GM12874 (cell line): ENCODE measurements around the gene LRG1.

Source experiments
- TF ChIP-seq, protein P1 (sequence below): IDR thresholded peaks from 2 replicates; pipeline ENCODE4 v1.5.1; 2011; ENCODE audit warnings: low read depth, mild to moderate bottlenecking, control low read depth, low read length, moderate library complexity; ENCODE audit not compliant: insufficient read depth

LRG1 gene

DNA sequence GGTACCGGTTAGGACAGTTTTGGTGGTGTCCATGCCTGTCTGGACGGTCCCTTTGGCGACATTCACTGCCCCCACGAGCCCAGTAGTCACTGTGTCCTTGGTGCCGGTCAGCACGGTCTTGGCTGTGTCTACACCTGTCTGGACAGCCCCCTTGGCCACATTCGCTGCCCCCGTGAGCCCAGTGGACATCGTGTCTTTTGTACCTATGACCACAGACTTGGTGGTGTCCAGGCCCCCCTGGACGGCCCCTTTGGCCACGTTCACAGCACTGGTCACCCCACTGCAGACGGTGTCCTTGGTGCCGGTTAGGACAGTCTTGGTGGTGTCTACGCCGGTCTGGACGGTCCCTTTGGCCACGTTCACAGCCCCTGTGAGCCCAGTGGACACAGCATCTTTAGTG is 27.8 kb downstream of the LRG1 start:
- TF ChIP-seq, protein P1, sequence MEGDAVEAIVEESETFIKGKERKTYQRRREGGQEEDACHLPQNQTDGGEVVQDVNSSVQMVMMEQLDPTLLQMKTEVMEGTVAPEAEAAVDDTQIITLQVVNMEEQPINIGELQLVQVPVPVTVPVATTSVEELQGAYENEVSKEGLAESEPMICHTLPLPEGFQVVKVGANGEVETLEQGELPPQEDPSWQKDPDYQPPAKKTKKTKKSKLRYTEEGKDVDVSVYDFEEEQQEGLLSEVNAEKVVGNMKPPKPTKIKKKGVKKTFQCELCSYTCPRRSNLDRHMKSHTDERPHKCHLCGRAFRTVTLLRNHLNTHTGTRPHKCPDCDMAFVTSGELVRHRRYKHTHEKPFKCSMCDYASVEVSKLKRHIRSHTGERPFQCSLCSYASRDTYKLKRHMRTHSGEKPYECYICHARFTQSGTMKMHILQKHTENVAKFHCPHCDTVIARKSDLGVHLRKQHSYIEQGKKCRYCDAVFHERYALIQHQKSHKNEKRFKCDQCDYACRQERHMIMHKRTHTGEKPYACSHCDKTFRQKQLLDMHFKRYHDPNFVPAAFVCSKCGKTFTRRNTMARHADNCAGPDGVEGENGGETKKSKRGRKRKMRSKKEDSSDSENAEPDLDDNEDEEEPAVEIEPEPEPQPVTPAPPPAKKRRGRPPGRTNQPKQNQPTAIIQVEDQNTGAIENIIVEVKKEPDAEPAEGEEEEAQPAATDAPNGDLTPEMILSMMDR: no peak

DNA sequence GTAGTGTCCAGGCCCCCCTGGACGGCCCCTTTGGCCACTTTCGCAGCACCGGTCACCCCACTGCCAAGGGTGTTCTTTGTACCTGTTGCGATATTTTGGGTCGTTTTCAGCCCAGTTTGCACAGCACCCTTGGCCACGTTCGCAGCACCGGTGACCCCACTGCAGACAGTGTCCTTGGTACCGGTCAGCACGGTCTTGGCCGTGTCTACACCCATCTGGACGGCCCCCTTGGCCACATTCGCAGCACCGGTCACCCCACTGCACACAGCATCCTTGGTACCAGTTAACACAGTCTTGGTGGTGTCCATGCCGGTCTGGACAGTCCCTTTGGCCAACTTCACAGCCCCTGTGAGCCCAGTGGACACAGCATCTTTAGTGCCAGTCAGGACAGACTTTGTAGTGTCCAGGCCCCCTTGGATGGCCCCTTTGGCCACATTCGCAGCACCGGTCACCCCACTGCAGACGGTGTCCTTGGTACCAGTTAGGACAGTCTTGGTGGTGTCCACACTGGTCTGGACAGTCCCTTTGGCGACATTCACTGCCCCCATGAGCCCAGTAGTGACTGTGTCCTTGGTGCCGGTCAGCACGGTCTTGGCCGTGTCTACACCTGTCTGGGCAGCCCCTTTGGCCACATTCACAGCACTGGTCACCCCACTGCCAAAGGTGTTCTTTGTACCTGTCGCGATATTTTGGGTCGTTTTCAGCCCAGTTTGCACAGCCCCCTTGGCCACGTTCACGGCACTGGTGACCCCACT is 28.4 kb downstream of the LRG1 start:
- TF ChIP-seq, protein P1: no peak

DNA sequence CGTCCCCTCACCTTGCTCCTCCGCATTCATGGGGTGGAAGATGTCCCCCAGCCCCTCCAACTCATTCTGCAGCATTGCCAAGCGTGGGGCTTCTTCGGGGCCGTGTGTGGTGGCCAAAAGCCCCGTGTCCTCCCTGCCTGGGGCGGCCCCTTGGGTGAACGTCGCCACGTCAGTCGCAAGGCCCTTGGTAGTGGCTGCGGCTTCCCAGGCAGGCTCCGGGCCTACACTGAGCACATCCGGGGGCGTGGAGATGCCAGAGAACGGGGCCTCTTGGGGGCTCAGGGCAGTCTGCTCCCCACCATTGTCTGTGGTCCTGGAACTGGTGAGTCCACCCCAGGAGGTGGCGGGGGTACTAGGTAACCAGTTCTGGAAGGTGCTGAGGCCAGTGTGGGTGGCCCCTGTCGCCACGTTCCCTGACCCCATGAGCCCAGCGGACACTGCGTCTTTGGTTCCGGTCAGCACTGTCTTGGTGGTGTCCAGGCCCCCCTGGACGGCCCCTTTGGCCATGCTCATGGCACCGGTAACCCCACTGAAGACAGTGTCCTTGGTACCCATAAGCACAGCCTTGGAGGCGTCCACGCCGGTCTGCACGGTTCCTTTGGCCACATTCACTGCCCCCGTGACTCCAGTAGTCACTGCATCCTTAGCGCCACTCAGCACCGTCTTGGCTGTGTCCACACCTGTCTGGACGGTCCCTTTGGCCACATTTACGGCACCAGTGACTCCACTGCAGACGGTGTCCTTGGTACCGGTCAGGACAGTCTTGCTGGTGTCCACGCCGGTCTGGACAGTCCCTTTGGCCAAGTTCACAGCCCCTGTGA is 29.2 kb downstream of the LRG1 start:
- TF ChIP-seq, protein P1: no peak

DNA sequence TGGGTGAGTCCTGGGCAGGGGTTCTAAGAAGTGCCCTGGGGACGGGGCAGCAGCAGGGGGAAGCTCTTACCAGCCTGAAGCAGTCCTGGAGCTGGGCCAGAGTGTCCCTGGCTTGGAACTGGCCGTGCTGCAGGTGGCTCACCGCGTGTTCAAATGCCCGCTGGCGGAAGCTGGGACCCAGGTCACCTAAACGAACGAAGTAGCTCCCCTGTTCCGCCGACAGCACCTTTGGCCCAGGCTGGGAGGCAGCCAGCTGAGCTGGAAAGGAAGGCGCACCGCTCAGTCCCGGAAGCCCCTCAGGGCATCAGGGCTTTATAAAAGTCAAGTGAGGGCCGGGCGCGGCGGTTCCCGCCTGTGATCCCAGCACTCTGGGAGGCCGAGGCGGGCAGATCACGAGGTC is 31.1 kb downstream of the LRG1 start:
- TF ChIP-seq, protein P1: no peak

DNA sequence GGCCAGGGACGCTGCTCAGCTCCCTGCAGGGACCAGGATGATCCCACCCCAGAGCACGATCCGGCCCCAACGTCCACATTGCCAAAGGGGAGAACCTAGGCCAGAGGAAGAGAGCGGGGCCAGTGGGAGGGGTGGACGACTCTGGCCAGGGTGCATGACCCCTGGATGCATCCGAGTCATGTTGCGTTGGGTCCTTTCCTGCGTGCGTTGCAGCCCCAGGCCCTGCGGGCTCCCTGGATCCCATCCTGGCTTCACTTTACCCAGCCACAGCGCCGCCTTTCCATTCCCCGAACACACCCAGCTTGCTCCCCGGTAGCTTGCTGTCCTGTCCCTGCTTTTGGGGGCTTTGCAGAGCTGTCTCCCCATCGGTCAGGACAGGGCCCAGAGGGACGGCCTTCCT is 32.0 kb downstream of the LRG1 start:
- TF ChIP-seq, protein P1: no peak

DNA sequence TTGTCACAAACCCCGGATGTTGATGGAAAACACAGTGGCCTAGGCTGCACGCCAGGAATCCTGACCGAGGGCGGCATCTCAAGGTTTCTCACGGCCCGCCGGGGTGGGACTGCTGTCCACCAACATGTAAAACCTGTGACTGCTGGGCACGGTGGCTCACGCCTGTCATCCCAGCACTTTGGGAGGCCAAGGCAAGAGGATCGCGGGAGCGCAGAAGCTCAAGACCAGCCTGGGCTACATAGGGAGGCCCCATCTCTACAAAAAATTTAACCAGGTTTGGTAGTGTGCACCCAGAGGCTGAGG is 32.7 kb downstream of the LRG1 start:
- TF ChIP-seq, protein P1: no peak

DNA sequence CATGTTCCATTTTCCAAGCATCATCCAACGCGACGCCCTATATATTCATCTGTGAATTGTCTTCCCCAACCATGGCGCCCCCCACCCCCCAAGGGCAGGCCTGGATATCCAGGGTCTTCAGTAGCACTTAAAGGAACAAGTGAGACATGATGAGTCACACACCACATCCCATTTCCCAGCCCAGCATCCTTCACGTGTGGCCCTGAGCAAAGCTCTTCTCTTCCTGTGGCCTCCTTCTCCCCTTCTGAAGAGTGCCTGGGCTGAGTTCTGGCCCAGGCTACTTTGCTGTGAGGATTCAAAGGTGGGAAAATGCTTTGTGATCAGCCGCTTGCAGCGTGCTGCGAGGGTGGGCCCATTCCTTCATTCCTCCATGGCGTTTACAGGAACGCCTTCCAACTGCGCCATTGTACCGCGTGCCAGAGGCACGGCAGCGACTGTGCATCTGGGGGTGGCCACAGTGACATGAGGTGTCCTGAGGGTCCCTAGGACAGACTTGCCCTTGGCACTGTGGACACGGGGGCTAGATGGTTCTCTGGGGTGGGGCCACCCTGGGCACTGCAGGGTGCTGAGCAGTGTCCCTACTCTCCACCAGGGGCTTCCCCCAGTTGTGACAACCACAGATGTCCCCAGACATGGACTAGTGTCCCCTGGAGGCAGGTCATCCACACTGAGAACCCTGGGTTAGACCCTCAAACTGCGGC is 33.2 kb downstream of the LRG1 start:
- TF ChIP-seq, protein P1: no peak
